Occipital lobe (tissue), 2 donors: ENCODE results near the gene CTAGE1. TPM values are rescaled to one million over a fixed set of nuclear protein-coding genes. Genes with fewer than 3 reads are reported as not detected.

Experiments
- DNase-seq: peaks from one replicate; lab custom pipeline; 2025; lab: John Stamatoyannopoulos, UW
- total RNA-seq: library from RNA; depleted of rRNA; stranded (reverse); fragments of >200 nt; gene quantifications from one replicate; pipeline ENCODE4 v1.2.3, GENCODE V29; 2014

The CTAGE1 gene
- total RNA-seq, 1 donor from 2014 or later = not detected

- DNase-seq = no peak
These were observed 26.0 kb downstream of the CTAGE1 start for GRCh38 chr18:22391407-22392345.

- DNase-seq = no peak
These were observed 29.9 kb downstream of the CTAGE1 start for GRCh38 chr18:22387787-22388186.

GRCh38 chr18:22387364-22387763 lies 30.4 kb downstream of the CTAGE1 start:
- DNase-seq = no peak

GRCh38 chr18:22385718-22386117 lies 32.0 kb downstream of the CTAGE1 start:
- DNase-seq = no peak

GRCh38 chr18:22378672-22379282 lies 38.9 kb downstream of the CTAGE1 start:
- DNase-seq = no peak

GRCh38 chr18:22377769-22378168 lies 39.9 kb downstream of the CTAGE1 start:
- DNase-seq = no peak

GRCh38 chr18:22370414-22370813 lies 47.3 kb downstream of the CTAGE1 start:
- no peak for DNase-seq

- DNase-seq = no peak
These were observed 49.7 kb downstream of the CTAGE1 start for GRCh38 chr18:22368021-22368420.

GRCh38 chr18:22367303-22367702 lies 50.4 kb downstream of the CTAGE1 start:
- DNase-seq = no peak

GRCh38 chr18:22363867-22364463 lies 53.8 kb downstream of the CTAGE1 start:
- DNase-seq = no peak

Other genes with a start within 250 kb of the CTAGE1 start
- 0.16 TPM for gene GATA6, start 248.3 kb downstream of the CTAGE1 start, total RNA-seq